Upper lobe of left lung (tissue), 6 donors: ENCODE results near the gene PAPSS2. TPM values are rescaled to one million over a fixed set of nuclear protein-coding genes. Genes with fewer than 3 reads are reported as not detected.

Experiments used
- ATAC-seq, 2 donors: fragments of 200-7000 bp; cut with Tn5 transposase; one replicate each; pipeline ENCODE4 v1.9.1; 2022; ENCODE audit warnings: mild to moderate bottlenecking in 2 of 2, moderate library complexity in 2 of 2; ENCODE audit not compliant: low FRiP score in 2 of 2
- DNase-seq, 2 donors: peaks; one replicate each; pipeline ENCODE4 v3.0.0-alpha.2; 2019 to 2020
- H3K27ac ChIP-seq, 4 donors: fragments of 200-600 bp; sonication (generic); one replicate each; pipeline ENCODE4 v1.5.1; 2016 to 2019
- H3K27me3 ChIP-seq, 4 donors: fragments of 200-600 bp; sonication (generic); one replicate each; pipeline ENCODE4 v1.5.1; 2017 to 2019
- H3K36me3 ChIP-seq, 4 donors: fragments of 200-600 bp; sonication (generic); one replicate each; pipeline ENCODE4 v1.5.1; 2016 to 2019
- H3K4me1 ChIP-seq, 4 donors: fragments of 200-600 bp; sonication (generic); one replicate each; pipeline ENCODE4 v1.5.1; 2018 to 2019
- H3K4me3 ChIP-seq, 4 donors: fragments of 200-600 bp; sonication (generic); one replicate each; pipeline ENCODE4 v1.5.1; 2017 to 2019; ENCODE audit warnings: mild to moderate bottlenecking in 2 of 4, moderate library complexity in 1 of 4
- H3K9me3 ChIP-seq, 4 donors: fragments of 200-600 bp; sonication (generic); one replicate each; pipeline ENCODE4 v1.5.1; 2018 to 2019
- EP300 ChIP-seq, 4 donors: sonication (generic); formaldehyde crosslinking; IDR thresholded peaks; one replicate each; pipeline ENCODE4 v1.5.1; 2017; ENCODE audit warnings: antibody characterized with exemption in 4 of 4, control low read depth in 2 of 4
- POLR2A ChIP-seq, 4 donors: fragments of 450-650 bp; IDR thresholded peaks; one replicate each; pipeline ENCODE4 v1.5.1; 2016 to 2017; ENCODE audit warnings: antibody characterized with exemption in 4 of 4, mild to moderate bottlenecking in 2 of 4
- POLR2AphosphoS5 ChIP-seq, 2 donors: sonication (generic); formaldehyde crosslinking; IDR thresholded peaks; one replicate each; pipeline ENCODE4 v1.5.1; 2017; ENCODE audit warnings: antibody characterized with exemption in 2 of 2
- WGBS, 2 donors: methylation state at CpG; one replicate each; pipeline ENCODE4 v1.1.5; 2017 to 2018; 5-methylcytosine and 5-hydroxymethylcytosine counted together
- total RNA-seq, 6 donors: library from RNA; depleted of rRNA in 4 of 6; stranded (reverse); fragments of >200 nt in 4 of 6; gene quantifications; one replicate each; pipeline versions ENCODE4 v1.1.0 to v1.2.1, GENCODE V29; 2016 to 2021
- TF ChIP-seq, protein P1 (sequence below), 6 experiments: fragments of 450-650 bp in 4 of 6; fragments of 200-600 bp in 2 of 6; sonication (generic) in 2 of 6; IDR thresholded peaks; one replicate each; pipeline ENCODE4 v1.5.1; 2016 to 2019; ENCODE audit warnings: antibody characterized with exemption in 6 of 6
- donor health status: DM: no; HTN: no; CAD: no; lungs with moderate emphysema.
- donor health status: DM: no; HTN: yes; CAD: no; lungs with severe emphysema.

PAPSS2 gene
- total RNA-seq, 6 donors from 2014 or later = 48.2 to 217 (median 159) TPM

DNA sequence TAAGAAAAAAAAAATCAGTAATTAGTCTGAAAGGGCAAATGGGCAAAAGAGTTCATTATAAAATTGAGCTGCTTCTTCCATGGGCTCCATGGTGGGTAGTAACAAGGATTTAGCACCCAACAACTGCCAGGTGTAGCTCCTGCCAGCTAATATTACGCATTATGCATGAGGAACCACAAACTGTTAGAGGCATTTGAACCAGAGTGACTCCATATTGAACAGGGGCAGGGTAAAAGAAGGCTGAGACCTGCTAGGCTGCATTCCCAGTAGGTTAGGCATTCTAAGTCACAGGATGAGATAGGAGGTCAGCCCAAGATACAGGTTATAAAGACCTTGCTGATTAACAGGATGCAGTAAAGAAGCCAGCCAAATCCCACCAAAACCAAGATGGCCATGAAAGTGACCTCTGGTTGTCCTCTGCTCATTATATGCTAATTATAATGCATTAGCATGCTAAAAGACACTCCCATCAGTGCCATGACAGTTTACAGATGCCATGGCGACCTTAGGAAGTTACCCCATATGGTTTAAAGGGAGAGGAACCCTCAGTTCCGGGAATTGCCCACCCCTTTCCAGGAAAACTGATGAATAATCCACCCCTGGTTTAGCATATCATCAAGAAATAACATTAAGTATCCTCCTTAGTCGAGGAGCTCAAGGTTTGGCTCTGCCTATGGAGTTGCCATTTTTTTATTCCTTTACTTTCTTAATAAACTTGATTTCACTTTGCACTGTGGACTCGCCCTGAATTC, 8.7 kb upstream of the PAPSS2 start:
- ATAC-seq (no peak), DNase-seq (no peak)
- H3K4me3 ChIP-seq = no peak overlapping the region
- WGBS, 2 donors = 85 to 93% methylated on average over 5 of the region's 5 CpGs
- peaks cover 0 to 7% (median under 1%) of the 10 kb centered on the region in 4 donors for H3K4me1 ChIP-seq
- no peaks in the 10 kb centered on the region for H3K27me3 ChIP-seq
- TF ChIP-seq, protein P1, sequence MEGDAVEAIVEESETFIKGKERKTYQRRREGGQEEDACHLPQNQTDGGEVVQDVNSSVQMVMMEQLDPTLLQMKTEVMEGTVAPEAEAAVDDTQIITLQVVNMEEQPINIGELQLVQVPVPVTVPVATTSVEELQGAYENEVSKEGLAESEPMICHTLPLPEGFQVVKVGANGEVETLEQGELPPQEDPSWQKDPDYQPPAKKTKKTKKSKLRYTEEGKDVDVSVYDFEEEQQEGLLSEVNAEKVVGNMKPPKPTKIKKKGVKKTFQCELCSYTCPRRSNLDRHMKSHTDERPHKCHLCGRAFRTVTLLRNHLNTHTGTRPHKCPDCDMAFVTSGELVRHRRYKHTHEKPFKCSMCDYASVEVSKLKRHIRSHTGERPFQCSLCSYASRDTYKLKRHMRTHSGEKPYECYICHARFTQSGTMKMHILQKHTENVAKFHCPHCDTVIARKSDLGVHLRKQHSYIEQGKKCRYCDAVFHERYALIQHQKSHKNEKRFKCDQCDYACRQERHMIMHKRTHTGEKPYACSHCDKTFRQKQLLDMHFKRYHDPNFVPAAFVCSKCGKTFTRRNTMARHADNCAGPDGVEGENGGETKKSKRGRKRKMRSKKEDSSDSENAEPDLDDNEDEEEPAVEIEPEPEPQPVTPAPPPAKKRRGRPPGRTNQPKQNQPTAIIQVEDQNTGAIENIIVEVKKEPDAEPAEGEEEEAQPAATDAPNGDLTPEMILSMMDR (IDR thresholded peaks at IDR 0.05) = no peak
- TF ChIP-seq EP300 (IDR thresholded peaks at IDR 0.05) = no peak
- no peak overlapping the region for H3K27ac ChIP-seq
- H3K36me3 ChIP-seq = no peaks in the 10 kb centered on the region
- no peaks in the 10 kb centered on the region for H3K9me3 ChIP-seq

DNA sequence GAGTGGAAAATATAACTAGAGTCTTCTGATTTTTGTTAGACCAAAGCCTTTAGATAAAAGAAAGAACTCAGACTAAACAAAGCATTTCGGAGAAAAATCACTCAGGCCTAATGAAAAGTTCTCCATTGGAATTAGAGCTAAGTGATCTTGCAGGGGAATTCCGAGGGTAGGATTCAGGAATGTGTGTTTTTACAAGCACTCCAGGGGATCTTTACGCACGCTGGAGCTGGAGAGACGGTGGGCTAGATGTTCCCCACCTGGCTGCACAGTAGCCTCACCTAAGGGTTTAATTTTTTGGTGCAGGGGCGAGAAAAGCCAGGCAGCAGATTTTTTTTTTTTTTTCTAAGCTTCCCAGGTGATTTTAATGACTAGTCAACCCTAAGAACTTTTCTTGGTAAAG, 7.9 kb upstream of the PAPSS2 start:
- no peaks in the 10 kb centered on the region for H3K9me3 ChIP-seq
- no peaks in the 10 kb centered on the region for H3K27me3 ChIP-seq
- H3K27ac ChIP-seq = no peak overlapping the region
- H3K36me3 ChIP-seq = no peaks in the 10 kb centered on the region
- H3K4me3 ChIP-seq = no peak overlapping the region
- DNase-seq = no peak
- H3K4me1 ChIP-seq = peaks cover 5 to 12% (median 7%) of the 10 kb centered on the region in 4 donors
- WGBS, 2 donors = 68 to 77% methylated on average over 6 of the region's 6 CpGs
- TF ChIP-seq EP300 (IDR thresholded peaks at IDR 0.05) (no peak), POLR2AphosphoS5 (IDR thresholded peaks at IDR 0.05) (no peak), POLR2A (IDR thresholded peaks at IDR 0.05) (no peak)
- TF ChIP-seq, protein P1 (IDR thresholded peaks at IDR 0.05) = no peak
- ATAC-seq = no peak

DNA sequence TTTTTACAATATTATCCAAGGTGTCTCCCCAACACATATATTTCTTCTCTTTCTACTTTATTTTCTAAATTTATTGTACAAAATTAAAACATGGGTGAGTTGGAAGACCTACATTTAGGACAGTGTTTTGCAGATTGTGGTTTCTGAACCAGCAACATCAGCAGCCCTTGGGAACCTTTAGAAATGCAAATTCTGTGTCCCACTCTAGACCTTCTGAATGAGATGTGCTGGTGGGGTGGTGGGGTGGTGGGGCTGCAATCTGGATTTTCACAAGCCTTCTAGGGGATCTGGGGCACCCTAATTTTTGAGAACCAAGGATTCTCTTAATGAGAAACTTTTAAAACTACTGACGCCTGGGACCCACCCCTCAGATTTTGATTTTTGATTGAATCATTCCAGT, 7.4 kb upstream of the PAPSS2 start:
- DNase-seq = no peak
- H3K9me3 ChIP-seq = no peaks in the 10 kb centered on the region
- H3K27me3 ChIP-seq = no peaks in the 10 kb centered on the region
- no peak for ATAC-seq
- TF ChIP-seq, protein P1 (IDR thresholded peaks at IDR 0.05) = no peak
- no peak for TF ChIP-seq POLR2AphosphoS5 (IDR thresholded peaks at IDR 0.05)
- TF ChIP-seq EP300 (IDR thresholded peaks at IDR 0.05) = no peak
- TF ChIP-seq POLR2A (IDR thresholded peaks at IDR 0.05) = no peak
- H3K36me3 ChIP-seq = no peaks in the 10 kb centered on the region
- H3K4me3 ChIP-seq = no peak overlapping the region
- 95 to 100% methylated on average over 1 of the region's 1 CpG for whole genome bisulfite sequencing, 2 donors
- no peak overlapping the region for H3K27ac ChIP-seq
- peaks cover 8 to 13% (median 11%) of the 10 kb centered on the region in 4 donors for H3K4me1 ChIP-seq

DNA sequence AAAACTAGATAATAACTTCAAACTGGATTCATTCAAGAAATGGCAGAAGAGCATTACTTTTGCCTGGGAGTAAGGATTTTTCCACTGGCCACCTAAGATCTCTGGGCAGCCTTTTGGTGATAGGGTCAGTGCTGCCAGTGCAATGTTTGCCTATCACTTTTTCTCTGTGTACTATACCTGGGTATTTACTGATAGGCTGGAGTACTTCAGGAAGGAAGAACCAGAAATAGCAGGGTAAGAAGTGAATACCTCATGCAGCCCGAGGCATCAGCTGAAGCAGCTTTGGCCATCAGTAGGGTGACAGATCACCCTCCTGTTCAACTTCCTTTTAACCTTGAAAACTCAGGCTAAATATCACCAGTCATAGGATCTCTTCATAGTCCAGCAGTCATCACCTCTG, 5.5 kb upstream of the PAPSS2 start:
- Histone ChIP-seq H3K9me3 (no peaks in the 10 kb centered on the region), H3K4me3 (no peak overlapping the region), H3K4me1 (peaks cover 24 to 32% (median 27%) of the 10 kb centered on the region in 4 donors), H3K27me3 (no peaks in the 10 kb centered on the region), H3K36me3 (no peaks in the 10 kb centered on the region), H3K27ac (no peak overlapping the region)
- TF ChIP-seq EP300 (IDR thresholded peaks at IDR 0.05) = peak in 1 of 4 donors; percentile 65
- no peak for TF ChIP-seq POLR2AphosphoS5 (IDR thresholded peaks at IDR 0.05)
- 13 to 39% methylated on average over 1 of the region's 1 CpG for WGBS, 2 donors
- ATAC-seq (no peak), DNase-seq (peak in 1 of 2 donors; percentile 50)

DNA sequence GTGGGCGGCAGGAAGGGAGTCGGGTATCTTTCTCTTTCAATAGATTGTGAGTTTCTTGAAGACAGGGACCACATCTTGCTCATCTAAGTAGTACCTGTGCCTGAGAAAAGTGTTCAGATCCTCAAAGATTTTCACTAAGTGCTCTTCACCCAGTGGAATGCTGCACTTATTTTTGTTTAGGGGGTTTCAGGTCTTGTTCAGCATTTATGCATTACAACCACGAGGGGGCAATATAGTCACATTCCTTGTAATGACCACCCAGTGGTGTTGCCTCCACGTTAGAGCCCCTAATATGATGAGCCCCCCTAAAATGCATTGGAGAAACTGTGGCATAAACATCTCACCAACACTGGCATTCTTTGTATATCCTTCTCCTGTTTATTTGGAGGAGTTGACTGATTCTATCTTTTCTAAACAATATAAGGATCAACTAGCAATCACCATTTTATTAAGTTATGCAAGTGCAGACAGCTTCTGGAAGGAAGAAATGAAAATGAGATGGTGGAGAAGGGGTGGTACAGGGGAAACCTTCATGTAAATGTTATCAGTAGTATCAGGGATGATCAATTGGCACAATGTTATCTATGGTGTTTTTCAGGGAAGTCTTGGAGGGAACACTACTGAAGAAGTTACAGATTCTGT, 3.1 kb upstream of the PAPSS2 start:
- peak overlapping the region; percentile 71 to 98 (median 90) for H3K27ac ChIP-seq
- no peaks in the 10 kb centered on the region for H3K9me3 ChIP-seq
- H3K4me1 ChIP-seq = peaks cover 24 to 34% (median 31%) of the 10 kb centered on the region in 4 donors
- 41 to 45% methylated on average over 4 of the region's 4 CpGs for WGBS, 2 donors
- DNase-seq (no peak), ATAC-seq (peak in 1 of 2 donors; percentile 43)
- H3K4me3 ChIP-seq = no peak overlapping the region
- H3K36me3 ChIP-seq = no peaks in the 10 kb centered on the region
- TF ChIP-seq EP300 (IDR thresholded peaks at IDR 0.05) (no peak), POLR2A (IDR thresholded peaks at IDR 0.05) (no peak), POLR2AphosphoS5 (IDR thresholded peaks at IDR 0.05) (no peak)
- TF ChIP-seq, protein P1 (IDR thresholded peaks at IDR 0.05) = peak; percentile 61 to 78 (median 64)
- no peaks in the 10 kb centered on the region for H3K27me3 ChIP-seq
